OCI-LY1 (cell line): ENCODE results near the gene FTO.

Experiments used
- EZH2 ChIP-seq: fragments of 200-600 bp; sonication (generic), shearing (Covaris generic); IDR thresholded peaks from 2 replicates; pipeline ENCODE4 v1.8.0; 2017; ENCODE audit warnings: borderline replicate concordance, mixed run types, mild to moderate bottlenecking, antibody characterized with exemption, low read length, moderate library complexity, mixed read lengths
- TF ChIP-seq, protein P1 (sequence below): fragments of 200-600 bp; sonication (generic), shearing (Covaris generic); IDR thresholded peaks from 2 replicates; pipeline ENCODE4 v1.5.1; 2017; ENCODE audit warnings: mild to moderate bottlenecking, antibody characterized with exemption, low read length, moderate library complexity, mixed read lengths

DNA sequence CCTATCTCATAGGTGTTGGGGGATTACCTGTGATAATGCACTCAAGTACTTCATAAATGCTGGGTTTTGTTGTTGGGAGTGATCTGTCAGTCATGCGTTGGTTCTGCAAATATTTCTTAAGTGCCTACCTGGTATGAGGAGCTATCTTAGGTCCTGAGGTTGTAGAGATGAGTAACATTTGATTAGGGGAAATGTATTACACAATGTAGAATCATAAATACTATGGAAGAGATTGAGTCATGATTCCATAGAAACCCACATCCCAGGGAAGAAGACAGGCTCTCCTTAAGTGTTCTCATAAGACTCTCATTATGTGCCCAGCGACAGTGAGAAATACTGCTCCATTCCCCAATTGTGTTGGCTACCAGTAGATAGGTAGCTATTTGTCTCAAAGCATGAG lies 240.1 kb downstream of the FTO start:
- TF ChIP-seq, protein P1, sequence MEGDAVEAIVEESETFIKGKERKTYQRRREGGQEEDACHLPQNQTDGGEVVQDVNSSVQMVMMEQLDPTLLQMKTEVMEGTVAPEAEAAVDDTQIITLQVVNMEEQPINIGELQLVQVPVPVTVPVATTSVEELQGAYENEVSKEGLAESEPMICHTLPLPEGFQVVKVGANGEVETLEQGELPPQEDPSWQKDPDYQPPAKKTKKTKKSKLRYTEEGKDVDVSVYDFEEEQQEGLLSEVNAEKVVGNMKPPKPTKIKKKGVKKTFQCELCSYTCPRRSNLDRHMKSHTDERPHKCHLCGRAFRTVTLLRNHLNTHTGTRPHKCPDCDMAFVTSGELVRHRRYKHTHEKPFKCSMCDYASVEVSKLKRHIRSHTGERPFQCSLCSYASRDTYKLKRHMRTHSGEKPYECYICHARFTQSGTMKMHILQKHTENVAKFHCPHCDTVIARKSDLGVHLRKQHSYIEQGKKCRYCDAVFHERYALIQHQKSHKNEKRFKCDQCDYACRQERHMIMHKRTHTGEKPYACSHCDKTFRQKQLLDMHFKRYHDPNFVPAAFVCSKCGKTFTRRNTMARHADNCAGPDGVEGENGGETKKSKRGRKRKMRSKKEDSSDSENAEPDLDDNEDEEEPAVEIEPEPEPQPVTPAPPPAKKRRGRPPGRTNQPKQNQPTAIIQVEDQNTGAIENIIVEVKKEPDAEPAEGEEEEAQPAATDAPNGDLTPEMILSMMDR = no peak
- no peak for TF ChIP-seq EZH2
